Stromal cell of bone marrow (primary cell): ENCODE results near the gene VPS37B.

Experiments used
- DNase-seq: peaks from one replicate; pipeline ENCODE4 v3.0.0-alpha.2; 2012; ENCODE audit warnings: low read depth

Gene VPS37B

DNA sequence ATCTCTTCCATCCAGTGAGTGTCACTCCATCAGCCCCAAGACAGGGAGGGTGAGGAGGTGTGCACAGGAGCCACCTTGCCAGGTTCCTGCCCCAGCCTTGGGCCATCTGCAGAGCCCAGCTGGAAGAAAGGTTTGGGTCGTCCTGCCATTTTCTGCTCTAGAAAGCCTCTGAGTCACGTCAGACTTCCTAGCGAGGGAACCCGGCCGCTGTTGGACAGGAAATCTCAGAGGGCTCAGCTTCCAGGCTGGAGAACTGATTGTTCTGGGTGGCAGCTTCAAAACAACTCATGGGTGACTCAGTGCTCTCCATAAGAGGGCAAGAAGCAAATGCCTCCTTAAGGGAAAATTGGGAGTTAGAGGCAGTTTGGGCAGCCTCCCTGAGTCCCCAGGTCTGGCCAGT is 44.1 kb downstream of the VPS37B start:
- peak; percentile 71 for DNase-seq

DNA sequence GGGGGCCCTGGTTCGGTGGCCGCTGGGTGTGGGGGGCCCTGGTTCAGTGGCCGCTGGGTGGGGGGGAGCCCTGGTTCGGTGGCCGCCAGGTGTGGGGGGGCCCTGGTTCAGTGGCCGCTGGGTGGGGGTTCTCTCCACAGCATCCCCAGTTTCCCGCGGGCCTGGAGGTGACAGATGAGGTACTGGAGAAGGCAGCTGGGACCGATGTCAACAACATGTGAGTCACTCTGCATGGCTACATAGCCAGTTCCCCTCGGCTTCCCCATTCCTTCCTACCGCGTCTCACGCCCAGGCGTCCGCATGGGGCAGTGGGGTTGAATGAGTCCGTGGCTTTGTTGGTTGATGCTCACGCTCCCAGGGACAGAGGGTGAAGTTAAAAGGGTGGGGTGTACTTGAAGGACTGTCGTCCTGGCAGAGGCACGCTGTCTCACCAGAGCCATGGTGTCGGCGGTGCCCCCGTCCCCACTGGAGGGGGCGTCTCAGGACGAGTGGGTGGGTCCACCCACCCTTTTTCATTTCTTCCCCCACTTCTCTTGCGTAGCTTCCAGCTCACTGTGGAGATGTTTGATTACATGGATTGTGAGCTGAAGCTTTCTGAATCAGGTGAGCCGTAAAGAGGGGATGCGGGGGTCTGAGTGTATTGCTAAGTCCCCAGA is 45.1 kb downstream of the VPS37B start:
- DNase-seq: no peak

DNA sequence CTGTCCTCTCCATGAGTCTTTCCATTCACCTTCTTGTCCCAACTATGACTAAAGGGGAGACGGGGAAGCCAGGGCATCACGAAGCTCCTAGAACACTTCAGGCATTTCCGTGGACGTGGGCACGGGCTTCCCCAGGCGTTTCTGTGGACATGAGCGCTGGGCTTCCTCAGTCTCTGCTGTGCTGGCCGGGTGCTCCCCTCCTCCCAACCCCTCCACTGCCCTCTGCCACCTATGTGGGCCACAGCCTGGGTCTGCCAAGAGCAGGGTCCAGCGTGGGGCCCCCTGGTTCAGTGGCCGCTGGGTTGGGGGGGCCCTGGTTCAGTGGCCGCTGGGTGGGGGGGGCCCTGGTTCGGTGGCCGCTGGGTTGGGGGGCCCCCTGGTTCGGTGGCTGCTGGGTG is 45.9 kb downstream of the VPS37B start:
- no peak for DNase-seq

DNA sequence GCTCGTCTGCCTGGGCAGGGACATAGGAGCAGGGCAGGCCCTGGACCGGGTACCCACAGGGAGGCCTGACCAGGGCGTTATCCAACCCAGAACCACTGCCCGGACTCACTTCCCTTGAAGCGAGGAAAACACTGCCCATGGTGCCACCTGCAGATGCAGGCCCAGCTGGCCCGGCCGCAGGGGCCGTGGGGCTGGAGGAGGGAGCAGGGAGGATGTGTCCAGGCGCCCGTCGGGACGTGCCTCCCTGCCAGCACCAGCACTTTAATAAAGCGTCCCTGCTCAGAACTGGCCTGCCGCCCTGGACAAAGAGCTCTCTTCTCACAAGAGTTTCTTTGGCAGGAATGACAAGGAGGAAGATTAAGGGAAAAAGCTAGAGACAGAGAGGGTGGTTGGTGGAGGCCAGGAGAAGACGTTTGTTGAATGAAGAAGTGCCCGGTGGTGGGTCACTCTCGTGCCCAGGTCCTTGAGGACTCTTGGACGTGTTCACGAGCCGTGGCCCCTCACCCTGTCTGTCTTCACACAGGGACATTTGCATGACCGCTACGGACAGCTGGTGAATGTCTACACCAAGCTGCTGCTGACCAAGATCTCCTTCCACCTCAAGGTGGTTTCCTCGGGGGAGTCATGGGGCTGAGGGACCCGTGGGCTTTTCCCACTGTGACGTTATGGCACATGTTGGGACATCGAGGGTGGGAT is 46.4 kb downstream of the VPS37B start:
- DNase-seq: no peak

DNA sequence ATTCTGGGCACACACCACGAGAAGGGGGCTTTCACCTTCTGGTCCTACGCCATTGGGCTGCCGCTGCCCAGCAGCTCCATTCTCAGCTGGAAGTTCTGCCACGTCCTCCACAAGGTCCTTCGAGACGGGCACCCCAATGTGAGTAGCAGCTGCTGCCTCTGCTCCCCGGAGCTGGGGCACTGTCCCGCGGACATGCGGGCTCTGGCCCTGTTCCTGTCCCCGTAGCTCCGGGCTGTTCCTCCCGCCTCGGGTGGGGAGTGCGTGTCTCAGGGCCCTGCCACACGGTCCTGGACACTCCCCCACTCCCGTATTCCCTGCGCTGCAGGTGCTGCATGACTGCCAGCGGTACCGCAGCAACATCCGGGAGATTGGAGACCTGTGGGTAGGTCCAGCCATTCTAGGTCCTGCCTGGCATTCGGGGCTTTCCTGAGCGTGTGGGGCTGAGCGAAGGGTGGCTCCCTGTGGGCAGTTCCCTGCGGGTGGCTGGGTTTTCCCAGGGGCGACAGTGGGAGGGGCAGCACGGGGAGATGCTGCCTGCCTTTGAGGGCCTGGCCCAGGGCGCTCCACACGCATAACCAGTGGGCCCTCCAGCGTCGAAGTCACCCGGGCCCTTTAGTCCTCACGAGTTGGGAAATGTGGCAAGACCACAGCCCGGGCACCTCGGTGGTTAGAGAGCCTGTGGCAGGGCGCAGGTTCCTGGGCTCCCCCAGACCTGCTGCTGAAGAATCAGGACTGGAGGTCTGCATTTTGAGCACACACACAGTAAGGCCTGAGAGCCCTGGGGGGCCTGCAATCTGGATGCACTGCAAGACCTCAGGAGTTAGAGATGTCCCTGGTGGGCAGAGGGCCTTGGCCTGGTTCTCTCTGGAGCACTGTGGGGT is 47.2 kb downstream of the VPS37B start:
- no peak for DNase-seq

DNA sequence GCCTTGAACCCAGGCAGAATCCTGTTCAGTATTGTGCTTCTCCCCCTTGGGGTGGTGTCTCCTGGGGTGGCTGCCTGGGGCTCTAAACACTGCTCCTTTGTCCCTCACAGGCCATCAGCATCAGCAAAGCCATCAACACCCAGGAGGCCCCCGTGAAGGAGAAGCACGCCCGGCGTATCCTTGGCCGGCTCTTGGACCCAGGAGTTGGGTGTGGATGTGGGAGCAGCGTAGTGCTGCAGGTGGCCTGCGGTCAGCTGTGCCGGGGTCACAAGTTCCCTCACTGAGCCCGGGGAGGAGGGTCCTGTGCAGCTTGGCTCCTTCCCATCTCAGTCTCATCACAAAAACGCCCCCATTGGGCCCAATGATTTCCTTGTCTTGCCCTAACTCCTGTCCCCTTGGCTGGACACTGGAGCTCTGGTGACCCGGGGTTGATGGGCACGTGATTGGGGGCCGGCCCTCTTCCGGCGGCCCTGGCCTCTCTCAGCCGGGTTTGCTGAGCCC is 48.0 kb downstream of the VPS37B start:
- DNase-seq: no peak

DNA sequence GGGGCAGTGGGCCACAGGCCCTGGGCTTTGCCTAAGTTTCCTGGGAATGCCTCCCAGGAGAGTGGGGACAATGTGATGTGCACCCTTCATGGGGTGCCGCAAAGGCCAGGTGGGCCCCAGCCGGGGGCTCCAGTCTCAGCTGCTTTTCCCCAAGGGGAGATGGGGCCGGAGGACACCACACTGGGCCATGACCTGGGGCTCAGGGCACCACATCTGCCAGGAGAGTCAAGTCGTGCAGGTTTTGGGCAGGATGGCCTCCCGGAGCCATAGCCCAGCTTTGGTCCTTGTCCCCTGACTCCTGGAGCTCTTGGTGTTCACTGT is 48.4 kb downstream of the VPS37B start:
- DNase-seq: no peak

DNA sequence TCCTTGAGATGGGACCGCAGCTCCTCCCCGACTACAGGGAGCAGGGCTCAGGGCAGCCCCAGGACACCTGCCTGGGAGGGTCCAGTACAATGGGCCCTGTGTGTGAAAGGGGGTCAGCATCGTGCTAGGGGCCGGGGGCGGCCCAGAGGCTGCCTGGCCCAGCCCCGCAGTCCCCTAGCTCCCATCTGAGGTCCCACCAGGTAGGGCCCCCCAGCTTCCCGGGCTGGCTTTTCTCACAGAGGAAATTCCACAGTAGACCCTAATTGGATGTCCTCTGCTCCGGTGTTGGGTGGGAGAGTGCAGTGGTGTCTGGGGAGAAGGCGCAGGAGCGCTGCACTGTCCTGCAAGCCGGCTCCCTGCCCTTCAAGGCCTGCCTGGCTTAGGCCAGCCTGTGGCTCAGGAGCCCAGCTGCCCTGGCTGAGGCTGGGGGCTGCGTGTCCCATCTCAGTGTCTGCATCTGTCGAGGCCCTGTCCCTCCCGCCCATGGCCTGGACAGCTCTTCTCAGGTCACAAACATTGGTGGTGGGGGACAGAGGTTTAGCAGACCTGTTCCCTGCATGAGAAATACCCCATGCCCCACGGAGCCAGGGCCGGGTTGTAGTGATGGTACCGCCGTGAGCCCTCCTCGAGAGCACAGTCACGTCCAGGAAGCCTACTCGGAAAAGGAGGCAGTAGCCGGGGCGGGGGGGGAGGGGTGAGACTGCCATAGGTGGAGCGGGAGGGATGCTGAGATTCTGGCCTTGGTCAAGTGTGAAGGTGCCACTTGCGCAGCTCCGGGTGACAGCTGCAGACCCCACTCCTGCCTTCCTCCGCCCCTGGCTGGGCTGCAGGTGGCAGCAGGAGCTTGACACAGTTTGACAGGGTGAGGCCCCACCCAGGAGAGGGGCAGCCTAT is 49.1 kb downstream of the VPS37B start:
- no peak for DNase-seq

DNA sequence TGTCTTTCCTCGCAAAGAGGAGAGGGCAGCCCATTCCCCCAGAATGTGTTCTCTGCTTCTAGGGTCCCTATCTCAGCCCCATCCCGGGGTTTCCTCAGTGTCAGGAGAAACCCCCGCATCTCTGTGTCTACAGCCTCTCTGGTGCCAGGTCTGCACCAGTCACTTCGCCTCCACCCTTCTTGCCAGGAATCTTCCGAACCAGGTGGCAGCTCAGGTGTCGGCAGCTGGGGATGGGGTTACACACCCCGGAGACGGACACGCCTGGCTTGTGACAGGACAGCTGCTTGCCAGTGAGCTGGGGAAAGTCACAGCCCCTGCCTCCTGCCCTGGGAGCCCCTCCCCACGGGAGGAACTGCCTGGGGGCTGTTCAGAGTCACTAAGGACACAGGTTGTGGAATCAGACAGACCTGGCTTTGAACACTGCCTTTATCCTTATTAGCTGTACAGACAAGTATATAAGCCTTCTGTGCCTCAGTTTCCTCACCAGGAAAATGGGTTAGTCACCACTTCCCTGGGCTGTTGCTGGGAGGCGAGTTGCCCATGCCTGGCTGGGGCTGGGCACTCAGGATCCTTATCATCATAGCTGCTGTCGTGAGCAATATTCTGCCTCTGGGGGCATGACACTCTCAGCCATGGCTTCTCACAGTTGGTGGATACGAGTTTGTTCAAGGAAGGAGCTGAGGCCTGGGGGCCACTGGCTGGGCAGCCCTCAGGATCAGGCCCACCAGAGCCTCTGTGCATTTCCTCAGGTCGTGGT is 49.9 kb downstream of the VPS37B start:
- no peak for DNase-seq

DNA sequence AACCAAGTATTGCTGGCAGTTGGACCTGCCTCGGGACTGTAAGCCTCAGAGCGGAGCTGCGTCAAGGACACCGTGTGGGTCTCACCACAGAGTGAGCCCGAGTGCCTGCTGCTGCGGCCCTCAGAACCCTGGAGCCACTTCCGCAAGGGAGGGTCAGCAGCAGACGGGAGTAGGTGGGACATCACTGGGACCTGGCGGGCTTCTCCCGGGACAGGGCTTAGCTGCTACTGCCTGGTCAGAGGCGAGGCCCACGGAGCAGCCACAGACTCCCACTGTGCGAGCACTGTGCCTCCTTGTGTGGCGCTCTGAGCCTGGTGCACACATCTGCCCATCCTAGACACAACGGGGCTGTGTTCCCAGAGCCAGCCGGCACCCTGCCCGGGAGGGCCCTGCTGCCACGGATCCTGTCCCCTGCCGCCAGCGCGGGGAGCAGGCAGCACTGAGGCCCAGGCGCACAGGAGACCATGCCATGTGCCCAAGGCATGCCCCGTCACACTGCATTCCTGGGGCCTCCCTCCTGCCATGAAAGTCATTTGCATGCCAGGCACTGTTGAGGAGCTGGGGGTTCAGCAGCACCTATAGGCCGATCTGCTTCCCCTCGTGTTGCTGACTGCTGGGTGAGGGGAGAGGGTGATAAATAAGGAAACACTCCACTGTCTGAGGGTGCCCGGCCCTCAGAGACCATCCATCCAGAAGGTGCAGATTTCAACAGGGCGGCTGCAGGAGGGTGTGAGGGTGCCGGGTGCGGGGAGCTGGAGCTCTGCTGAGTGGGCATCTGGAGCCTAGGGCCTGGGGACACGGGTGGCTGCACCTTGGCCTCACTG is 50.7 kb downstream of the VPS37B start:
- no peak for DNase-seq

DNA sequence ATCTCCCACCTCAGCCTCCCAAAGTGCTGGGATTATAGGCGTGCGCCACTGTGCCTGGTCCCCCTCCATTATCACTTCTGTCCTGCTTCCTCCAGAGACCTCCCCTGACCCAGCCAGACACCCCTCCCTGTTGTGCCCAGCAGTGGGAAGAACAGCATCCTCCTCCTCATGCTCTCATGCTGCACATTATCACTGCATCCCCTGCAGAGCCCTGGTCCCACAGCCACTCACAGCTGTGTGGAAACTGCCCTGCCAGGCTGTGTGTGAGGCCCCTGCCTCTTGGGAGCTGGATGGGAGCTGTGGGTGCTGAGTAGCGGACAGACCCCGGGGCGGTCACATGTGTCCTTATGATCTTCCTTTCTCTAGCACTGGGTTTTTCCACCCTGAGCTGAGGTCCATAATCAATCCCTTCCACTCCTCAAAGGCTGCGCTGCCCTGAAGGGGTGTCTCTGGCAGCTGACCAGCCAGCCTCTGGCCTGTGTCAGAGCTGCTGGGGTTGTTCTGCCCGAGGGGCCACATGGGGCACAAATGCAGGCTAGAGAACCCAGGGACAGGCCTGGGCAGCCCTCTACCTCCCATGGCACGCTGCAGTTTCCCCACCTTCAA is 51.5 kb downstream of the VPS37B start:
- no peak for DNase-seq

DNA sequence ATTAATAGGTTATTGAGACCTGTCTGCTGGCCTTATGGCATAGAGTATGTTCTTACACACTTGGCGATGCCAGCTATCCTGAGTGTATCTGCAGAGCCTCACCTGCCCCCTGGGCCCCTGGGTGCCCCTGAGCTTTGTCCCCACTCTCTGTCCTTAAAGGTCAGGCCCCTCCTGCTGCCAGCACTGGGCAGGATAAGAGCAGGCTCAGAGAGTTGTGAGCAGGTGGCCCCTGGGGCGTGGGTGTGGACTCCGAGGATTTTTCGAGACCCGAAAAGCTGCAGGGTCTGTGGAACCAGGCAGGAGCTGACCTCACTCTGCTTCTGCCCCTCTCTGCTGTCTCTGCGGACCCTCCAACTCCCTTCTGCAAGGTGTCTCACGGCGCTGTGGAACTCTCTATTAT is 52.5 kb downstream of the VPS37B start:
- DNase-seq: no peak

DNA sequence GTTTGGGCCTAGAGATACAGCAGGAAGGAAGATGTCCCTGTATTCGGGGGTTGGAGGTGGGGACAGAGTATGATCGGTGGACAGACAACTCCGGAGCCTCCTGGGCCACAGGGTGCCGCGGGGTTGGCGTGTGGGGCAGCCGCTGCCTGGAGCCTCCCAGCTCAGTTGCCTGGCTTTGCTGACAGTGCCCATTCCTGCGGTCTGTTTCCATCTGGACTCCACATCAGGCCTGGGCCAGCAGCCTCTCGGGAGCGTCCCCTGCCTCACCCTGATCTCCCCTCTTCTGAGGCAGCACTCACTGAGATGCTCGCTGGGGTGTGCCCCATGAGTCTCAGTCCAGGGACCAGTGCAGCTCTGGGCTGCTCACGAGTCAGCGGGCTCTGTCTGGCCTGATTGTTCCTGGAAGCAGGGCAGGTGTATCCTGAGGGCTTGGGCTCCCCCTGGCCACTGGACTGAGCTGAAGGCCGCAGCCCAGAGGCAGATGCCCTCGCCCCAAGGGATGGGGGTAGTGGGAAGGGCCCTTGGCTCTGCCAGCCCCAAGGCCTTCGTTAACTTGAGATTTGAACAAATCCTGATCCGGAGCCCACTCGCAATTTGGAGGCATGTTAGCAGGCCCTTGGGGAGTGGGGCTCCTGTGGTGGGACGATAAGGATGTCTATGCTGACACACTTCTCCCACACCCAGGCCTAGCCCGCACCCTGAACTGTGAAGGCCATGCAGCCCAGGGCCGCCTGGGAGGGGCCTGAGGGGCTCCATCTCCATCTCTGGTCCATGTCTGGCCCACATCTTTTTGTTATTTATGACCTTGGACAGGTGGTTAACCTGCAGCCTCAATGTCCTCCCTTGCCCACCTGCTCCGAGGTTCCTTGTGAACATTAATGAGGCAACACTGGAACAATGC is 53.2 kb downstream of the VPS37B start:
- DNase-seq: no peak

DNA sequence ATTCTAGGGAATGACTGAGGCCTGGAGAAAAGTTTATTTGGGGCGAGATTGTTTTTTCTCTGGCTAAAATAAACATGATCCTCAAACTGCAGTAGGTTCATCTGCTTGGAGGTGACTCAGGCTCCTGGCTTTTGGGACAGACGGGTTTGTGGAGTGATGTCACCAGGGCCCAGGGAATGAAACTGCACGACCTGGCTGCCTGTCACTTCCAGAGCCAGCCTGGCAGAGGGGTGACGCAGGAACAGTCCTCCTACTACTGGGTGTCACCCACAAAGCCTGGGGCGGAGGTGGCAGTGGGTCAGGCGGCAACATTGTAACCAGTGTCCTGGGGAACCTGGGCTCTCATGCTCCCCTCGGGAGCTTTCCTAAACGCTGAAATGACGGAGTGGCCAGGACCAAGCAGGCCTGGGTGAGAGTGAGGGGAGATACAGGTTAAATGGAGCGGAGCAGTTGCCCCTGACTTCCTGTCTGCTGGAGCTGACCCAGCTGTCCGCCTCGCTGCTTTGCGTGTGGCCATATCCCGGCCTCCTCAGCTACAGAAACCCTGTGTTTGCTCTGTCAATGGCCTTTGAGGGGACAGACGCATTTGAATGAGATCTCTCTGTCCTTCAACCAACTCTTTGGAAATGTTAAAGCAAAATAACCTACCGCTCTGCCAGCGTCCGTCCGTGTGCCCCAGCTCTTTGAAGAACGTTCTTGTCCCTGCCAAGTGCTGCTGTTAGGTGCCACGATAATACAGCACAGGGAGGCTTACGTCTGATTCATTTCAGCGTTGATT is 54.2 kb downstream of the VPS37B start:
- DNase-seq: no peak

DNA sequence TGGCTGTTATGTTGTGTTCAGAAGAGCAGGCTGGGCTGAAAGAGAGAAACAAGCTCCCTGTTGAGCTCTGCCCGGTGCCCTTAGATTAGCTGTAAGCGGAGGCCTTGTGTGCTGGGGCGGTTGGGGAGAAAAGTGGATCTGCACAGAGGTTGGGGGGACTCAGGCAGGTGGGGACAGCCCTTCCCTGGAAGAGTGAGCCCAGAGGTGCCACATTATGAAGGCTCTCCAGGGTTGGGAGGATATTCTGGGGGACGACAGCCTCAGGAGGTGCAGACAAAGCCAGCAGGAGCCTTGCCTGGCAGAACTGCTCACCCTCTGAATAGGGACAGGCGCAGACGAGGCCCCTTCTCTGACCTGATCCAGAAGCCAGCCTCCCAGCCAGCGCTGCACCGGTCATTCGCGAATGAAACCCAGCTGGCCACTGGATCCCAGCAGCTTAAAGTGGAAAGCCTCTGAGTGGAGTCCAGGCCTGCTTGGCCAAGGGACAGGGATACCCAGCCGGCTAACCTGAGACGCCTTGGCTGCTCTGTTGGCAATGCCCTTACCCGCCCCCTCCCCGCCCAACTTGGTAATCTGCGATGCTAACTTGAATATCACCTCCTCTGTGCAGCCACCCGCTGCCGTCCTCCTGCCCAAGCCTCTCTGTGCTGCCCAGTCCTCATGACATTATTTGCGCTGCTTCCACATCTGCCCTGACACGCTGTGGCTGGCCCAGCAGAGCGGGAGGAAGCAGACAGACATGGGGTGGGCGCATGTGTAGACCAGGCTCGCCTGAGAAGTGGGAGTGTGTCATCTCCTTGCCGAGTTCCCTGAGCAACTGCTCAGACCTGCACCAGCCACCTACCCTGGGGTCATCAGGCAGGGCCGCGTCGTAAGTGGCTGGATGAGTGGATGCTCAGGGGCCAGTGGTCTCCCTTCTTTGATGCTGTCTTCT is 55.1 kb downstream of the VPS37B start:
- DNase-seq: no peak

DNA sequence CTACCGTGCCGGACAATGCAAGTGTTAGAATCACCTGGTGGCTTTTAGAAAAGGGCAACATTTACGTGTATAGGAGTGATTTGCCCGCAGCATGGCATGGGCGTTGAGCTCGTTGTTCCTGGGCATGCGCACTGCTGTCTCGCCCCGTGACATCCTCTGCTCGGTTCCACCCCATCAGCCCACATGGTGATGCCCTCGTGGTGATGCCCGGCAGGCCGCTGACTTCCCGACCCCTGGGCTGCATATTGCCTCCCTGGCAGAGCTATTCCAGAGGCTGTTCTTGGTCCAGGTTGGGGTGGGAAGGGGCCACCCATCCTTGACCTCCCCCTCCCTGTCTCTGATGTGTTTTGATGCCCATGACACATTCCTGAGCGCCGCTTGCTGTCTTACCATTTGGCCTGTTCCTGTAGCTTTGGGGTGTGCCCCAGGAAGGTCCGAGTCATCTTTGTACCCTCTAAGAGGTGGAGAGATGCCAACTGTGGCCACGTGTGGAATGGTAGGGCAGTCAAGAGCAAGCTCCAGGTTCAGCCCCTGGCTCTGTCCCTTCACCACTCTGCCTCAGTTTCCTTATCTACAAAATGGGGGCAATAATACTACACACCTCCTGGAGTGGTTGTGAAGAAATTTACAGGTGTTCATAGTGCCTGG is 55.9 kb downstream of the VPS37B start:
- DNase-seq: no peak
